A673 (cell line): ENCODE results near the gene MMRN1.

Experiments used
- EZH2 ChIP-seq: fragments of 200-600 bp; sonication (generic); IDR thresholded peaks from 2 replicates; pipeline ENCODE4 v1.6.1; 2017; ENCODE audit warnings: borderline replicate concordance, low read depth, mild to moderate bottlenecking, mixed read lengths, antibody characterized with exemption, low read length; ENCODE audit not compliant: poor library complexity, severe bottlenecking
- TF ChIP-seq, protein P1 (sequence below): fragments of 300-800, 200-600 bp; sonication (generic); conservative IDR thresholded peaks from 2 replicates; pipeline ENCODE4 v1.5.1; 2017; ENCODE audit warnings: low read depth, mild to moderate bottlenecking, antibody characterized with exemption, low read length, moderate library complexity, mixed read lengths

DNA sequence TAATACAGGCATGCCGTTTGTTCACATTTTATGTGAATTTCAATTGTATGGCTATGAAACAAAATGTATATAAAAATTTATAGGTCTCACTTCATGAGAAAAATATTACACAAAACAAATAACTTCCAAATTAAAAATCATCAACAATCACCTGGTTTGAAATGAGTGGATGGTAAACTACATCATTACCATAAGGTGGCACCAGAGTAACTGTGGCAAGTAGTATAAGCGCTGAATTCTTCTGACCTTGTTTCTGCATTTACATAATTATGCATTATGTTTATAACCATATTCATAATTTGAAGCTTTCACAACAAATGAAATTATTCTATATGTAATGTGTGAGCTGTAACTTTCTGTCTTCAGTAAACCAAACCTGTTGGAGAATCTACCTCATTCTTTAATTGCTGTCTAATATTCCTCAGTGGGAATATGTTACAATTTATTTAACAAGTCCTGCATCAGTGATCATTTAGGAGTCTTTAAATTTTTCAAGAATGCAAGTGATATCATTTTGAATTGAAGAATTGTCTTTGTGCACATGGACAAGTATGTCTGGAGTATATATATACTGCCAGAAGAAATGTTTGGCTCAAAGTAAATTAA is 55.2 kb downstream of the MMRN1 start:
- TF ChIP-seq, protein P1, sequence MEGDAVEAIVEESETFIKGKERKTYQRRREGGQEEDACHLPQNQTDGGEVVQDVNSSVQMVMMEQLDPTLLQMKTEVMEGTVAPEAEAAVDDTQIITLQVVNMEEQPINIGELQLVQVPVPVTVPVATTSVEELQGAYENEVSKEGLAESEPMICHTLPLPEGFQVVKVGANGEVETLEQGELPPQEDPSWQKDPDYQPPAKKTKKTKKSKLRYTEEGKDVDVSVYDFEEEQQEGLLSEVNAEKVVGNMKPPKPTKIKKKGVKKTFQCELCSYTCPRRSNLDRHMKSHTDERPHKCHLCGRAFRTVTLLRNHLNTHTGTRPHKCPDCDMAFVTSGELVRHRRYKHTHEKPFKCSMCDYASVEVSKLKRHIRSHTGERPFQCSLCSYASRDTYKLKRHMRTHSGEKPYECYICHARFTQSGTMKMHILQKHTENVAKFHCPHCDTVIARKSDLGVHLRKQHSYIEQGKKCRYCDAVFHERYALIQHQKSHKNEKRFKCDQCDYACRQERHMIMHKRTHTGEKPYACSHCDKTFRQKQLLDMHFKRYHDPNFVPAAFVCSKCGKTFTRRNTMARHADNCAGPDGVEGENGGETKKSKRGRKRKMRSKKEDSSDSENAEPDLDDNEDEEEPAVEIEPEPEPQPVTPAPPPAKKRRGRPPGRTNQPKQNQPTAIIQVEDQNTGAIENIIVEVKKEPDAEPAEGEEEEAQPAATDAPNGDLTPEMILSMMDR = peak; percentile 38; the same call in 1 of the 2 replicates
- TF ChIP-seq EZH2 = no peak
